Stimulated activated CD8-positive, alpha-beta memory T cell treated with anti-CD3 and anti-CD28 coated beads, Interleukin-15, amount 100 ng/mL, for 24 hours (primary cell): ENCODE data around the gene IL15RA.
"Not testable (repeated sequence)": the region's sequence is repeated elsewhere in the genome, so short reads cannot be mapped to it uniquely, and the experiment has no call there.

Experiments
- DNase-seq: peaks from one replicate; pipeline ENCODE4 v3.0.0-alpha.2; 2020; ENCODE audit warnings: low read depth

IL15RA gene

GRCh38 chr10:5921746-5922145 is 55.6 kb downstream of the IL15RA start:
- DNase-seq: no peak

- DNase-seq: no peak
Measured at GRCh38 chr10:5919568-5919967, 57.8 kb downstream of the IL15RA start.

GRCh38 chr10:5918763-5919162 is 58.6 kb downstream of the IL15RA start:
- no peak for DNase-seq

- no peak for DNase-seq
Measured at GRCh38 chr10:5917305-5917704, 60.0 kb downstream of the IL15RA start.

- DNase-seq: no peak
Measured at GRCh38 chr10:5915451-5915850, 61.9 kb downstream of the IL15RA start.

GRCh38 chr10:5913736-5914135 is 63.6 kb downstream of the IL15RA start:
- DNase-seq: no peak

- no peak for DNase-seq
Measured at GRCh38 chr10:5911670-5912069, 65.7 kb downstream of the IL15RA start.

GRCh38 chr10:5910323-5911100 is 66.8 kb downstream of the IL15RA start:
- DNase-seq: no peak

GRCh38 chr10:5908676-5909075 is 68.7 kb downstream of the IL15RA start:
- DNase-seq: not testable (repeated sequence)

- no peak for DNase-seq
Measured at GRCh38 chr10:5906651-5907050, 70.7 kb downstream of the IL15RA start.

GRCh38 chr10:5905854-5906507 is 71.4 kb downstream of the IL15RA start:
- no peak for DNase-seq

GRCh38 chr10:5904227-5904626 is 73.1 kb downstream of the IL15RA start:
- DNase-seq: no peak

GRCh38 chr10:5903563-5903962 is 73.8 kb downstream of the IL15RA start:
- no peak for DNase-seq

- DNase-seq: no peak
Measured at GRCh38 chr10:5902511-5903274, 74.7 kb downstream of the IL15RA start.
